ENCODE results near the gene MAGI3. TPM values are rescaled to one million over a fixed set of nuclear protein-coding genes. Genes with fewer than 3 reads are reported as not detected.

MAGI3 gene
- total RNA-seq, 2 donors from 2014 or later, result 23.4 to 29.4 TPM

- Histone ChIP-seq H3K36me3 (no peaks in the 10 kb centered on the region), H3K9me3 (no peaks in the 10 kb centered on the region), H3K4me3 (no peak overlapping the region), H3K27me3 (replicated peaks; ENCODE audit: insufficient read depth) (no peaks in the 10 kb centered on the region), H3K27ac (no peak overlapping the region), H3K4me1 (ENCODE audit: control insufficient read depth in 1 of 2, low read depth in 2 of 2) (peaks cover 5 to 13% of the 10 kb centered on the region in 2 donors)
- ATAC-seq (ENCODE audit: insufficient number of reproducible peaks, low FRiP score, low read depth) (no peak), DNase-seq (ENCODE audit: low spot score) (no peak)
- TF ChIP-seq, protein P1, sequence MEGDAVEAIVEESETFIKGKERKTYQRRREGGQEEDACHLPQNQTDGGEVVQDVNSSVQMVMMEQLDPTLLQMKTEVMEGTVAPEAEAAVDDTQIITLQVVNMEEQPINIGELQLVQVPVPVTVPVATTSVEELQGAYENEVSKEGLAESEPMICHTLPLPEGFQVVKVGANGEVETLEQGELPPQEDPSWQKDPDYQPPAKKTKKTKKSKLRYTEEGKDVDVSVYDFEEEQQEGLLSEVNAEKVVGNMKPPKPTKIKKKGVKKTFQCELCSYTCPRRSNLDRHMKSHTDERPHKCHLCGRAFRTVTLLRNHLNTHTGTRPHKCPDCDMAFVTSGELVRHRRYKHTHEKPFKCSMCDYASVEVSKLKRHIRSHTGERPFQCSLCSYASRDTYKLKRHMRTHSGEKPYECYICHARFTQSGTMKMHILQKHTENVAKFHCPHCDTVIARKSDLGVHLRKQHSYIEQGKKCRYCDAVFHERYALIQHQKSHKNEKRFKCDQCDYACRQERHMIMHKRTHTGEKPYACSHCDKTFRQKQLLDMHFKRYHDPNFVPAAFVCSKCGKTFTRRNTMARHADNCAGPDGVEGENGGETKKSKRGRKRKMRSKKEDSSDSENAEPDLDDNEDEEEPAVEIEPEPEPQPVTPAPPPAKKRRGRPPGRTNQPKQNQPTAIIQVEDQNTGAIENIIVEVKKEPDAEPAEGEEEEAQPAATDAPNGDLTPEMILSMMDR (IDR thresholded peaks at IDR 0.05), result no peak
Observed at GRCh38 chr1:113434081-113434873, 44.0 kb downstream of the MAGI3 start.

GRCh38 chr1:113434874-113435175, 44.5 kb downstream of the MAGI3 start:
- Histone ChIP-seq H3K36me3 (no peaks in the 10 kb centered on the region), H3K27me3 (replicated peaks; ENCODE audit: insufficient read depth) (no peaks in the 10 kb centered on the region), H3K27ac (no peak overlapping the region), H3K9me3 (no peaks in the 10 kb centered on the region), H3K4me3 (no peak overlapping the region), H3K4me1 (ENCODE audit: control insufficient read depth in 1 of 2, low read depth in 2 of 2) (peaks cover 5 to 8% of the 10 kb centered on the region in 2 donors)
- TF ChIP-seq, protein P1 (IDR thresholded peaks at IDR 0.05), result no peak
- no peak for ATAC-seq (ENCODE audit: insufficient number of reproducible peaks, low FRiP score, low read depth)
- no peak for DNase-seq (ENCODE audit: low spot score)

DNA sequence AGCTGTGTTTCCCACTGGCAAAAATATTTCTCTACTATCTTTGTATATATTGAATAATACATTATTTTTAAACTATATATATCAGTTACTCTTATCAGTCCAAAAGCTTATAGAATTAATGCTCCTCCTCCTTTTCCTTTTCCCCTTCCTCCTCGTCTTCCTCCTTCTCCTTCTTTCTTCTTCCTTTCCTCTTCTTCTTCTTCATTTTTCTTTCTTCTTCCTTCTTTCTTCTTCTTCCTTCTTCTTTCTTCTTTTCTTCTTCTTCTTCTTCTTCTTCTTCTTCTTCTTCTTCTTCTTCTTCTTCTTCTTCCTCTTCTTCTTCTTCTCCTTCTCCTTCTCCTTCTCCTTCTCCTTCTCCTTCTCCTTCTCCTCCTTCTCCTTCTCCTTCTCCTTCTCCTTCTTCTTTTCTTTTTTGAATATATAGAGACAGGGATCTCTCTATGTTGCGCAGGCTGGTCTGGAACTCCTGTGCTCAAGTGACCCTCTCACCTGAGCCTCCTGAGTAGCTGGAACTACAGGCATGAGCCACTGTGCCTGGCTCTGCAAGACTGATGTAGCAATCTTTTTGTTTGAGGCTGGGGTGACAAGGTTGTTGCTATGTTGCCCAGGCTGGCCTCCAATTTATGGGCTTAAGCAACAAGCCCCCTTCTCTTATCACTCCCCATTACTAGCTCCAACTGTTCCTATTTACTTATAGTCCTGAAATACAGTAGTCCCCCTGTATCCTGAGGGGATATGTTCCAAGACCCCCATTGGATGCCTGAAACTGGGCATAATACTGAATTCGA, 47.4 kb downstream of the MAGI3 start:
- no peak for DNase-seq (ENCODE audit: low spot score)
- TF ChIP-seq, protein P1 (IDR thresholded peaks at IDR 0.05), result no peak
- H3K36me3 ChIP-seq, result no peaks in the 10 kb centered on the region
- H3K27me3 ChIP-seq (replicated peaks; ENCODE audit: insufficient read depth), result no peaks in the 10 kb centered on the region
- H3K4me3 ChIP-seq, result no peak overlapping the region
- ATAC-seq (ENCODE audit: insufficient number of reproducible peaks, low FRiP score, low read depth), result no peak
- H3K4me1 ChIP-seq (ENCODE audit: control insufficient read depth in 1 of 2, low read depth in 2 of 2), result peaks cover 3 to 5% of the 10 kb centered on the region in 2 donors
- no peak overlapping the region for H3K27ac ChIP-seq
- no peaks in the 10 kb centered on the region for H3K9me3 ChIP-seq

DNA sequence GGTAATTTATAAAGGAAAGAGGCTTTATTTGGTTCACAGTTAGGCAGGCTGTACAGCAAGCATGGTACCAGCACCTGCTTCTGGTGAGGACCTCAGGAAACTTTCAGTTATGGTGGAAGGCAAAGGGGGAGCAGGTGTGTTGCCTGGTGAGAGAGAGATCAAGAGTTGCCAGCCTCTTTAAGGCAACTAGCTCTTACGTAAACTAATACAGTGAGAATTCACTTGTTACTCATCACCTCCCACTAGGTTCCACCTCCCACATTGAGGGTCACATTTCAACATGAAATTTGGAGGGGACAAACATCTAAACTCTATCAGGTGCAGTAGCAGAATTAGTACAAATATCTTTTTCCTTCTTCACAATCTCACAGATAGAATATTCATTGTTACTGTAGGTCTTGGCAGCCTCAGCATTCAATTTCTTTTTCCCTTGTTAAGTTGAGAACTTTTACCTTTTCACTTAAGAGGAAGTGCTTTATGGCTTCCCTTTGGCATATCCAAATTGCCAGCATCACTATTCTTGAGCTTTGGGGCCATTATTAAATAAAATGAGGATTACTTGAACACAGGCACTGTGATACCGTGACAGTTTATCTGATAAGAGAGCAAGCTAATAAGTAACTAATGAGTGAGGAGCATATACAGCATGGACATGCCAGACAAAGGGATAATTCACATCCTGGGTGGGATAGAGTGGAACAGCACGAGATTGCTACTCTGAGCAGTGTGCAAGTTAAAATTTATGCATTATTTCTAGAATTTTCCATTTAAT, 48.4 kb downstream of the MAGI3 start:
- TF ChIP-seq, protein P1 (IDR thresholded peaks at IDR 0.05), result no peak
- no peak overlapping the region for H3K27ac ChIP-seq
- ATAC-seq (ENCODE audit: insufficient number of reproducible peaks, low FRiP score, low read depth) (no peak), DNase-seq (ENCODE audit: low spot score) (no peak)
- peaks cover 3 to 5% of the 10 kb centered on the region in 2 donors for H3K4me1 ChIP-seq (ENCODE audit: control insufficient read depth in 1 of 2, low read depth in 2 of 2)
- no peak overlapping the region for H3K4me3 ChIP-seq
- no peaks in the 10 kb centered on the region for H3K27me3 ChIP-seq (replicated peaks; ENCODE audit: insufficient read depth)
- no peaks in the 10 kb centered on the region for H3K9me3 ChIP-seq
- H3K36me3 ChIP-seq, result no peaks in the 10 kb centered on the region

DNA sequence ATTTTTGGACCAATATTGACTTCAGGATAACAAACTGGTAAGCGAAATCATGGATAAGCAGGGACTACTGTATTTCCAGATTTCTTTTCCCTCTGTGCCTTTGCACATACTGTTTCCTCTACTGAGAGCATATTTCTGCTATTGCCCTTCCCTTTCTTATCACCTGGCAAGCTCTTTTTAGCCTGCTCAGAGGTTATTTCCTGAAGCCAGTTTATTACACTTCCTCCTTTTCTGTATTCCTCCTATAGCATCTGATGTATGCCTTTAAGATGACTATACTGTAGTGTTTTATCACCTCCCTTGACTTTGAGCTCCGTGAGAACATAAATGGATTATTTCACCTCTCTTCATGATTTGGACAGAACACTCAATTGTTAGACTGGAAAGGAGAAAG, 49.0 kb downstream of the MAGI3 start:
- Histone ChIP-seq H3K4me3 (no peak overlapping the region), H3K9me3 (no peaks in the 10 kb centered on the region), H3K4me1 (ENCODE audit: control insufficient read depth in 1 of 2, low read depth in 2 of 2) (peaks cover 3 to 5% of the 10 kb centered on the region in 2 donors), H3K36me3 (no peaks in the 10 kb centered on the region), H3K27ac (no peak overlapping the region), H3K27me3 (replicated peaks; ENCODE audit: insufficient read depth) (no peaks in the 10 kb centered on the region)
- no peak for DNase-seq (ENCODE audit: low spot score)
- TF ChIP-seq, protein P1 (IDR thresholded peaks at IDR 0.05), result no peak
- no peak for ATAC-seq (ENCODE audit: insufficient number of reproducible peaks, low FRiP score, low read depth)

Data from thoracic aorta (tissue), 2 donors.